GM10248 (cell line): Measurements from ENCODE around the gene SFSWAP.
A peak's percentile ranks its signal among the peaks of the same experiment; 100 is the strongest.

ENCODE experiments used
- CTCF ChIA-PET: fragments of 300-600 bp; sonication (Branson Sonifier 250); formaldehyde crosslinking; extraction: SDS; loops from one replicate; lab custom pipeline; 2021; ENCODE audit warnings: antibody characterized with exemption; lab: Yijun Ruan, JAX
- POLR2A ChIA-PET: fragments of 350-650 bp; sonication (Branson Sonifier 250); formaldehyde crosslinking; extraction: SDS; loops from one replicate; lab custom pipeline; 2020; ENCODE audit warnings: antibody characterized with exemption; lab: Yijun Ruan, JAX
- DNase-seq: peaks from one replicate; pipeline ENCODE4 v3.0.0; 2012; ENCODE audit errors: extremely low spot score
- CTCF ChIP-seq: IDR thresholded peaks from 2 replicates; pipeline ENCODE4 v1.5.1; 2012; ENCODE audit warnings: mild to moderate bottlenecking, low read depth; ENCODE audit errors: extremely low read depth, missing control alignments, control extremely low read depth

SFSWAP gene

GRCh38 chr12:131755305-131756113, 44.6 kb downstream of the SFSWAP start:
- peak; percentile 23 for TF ChIP-seq CTCF
- CTCF ChIA-PET: interaction anchor here (0.8 to 1.5 kb wide), 9 partner anchors 9 to 117 kb away, joined by 3 to 12 read pairs (median 3); no protein-coding TSS in a partner anchor
- peak; percentile 53 for DNase-seq
- POLR2A ChIA-PET: interaction anchor here (0.6 kb wide), 1 partner anchor 20 kb away, joined by 3 read pairs; no protein-coding TSS in a partner anchor

GRCh38 chr12:131756441-131756840, 45.6 kb downstream of the SFSWAP start:
- no peak for TF ChIP-seq CTCF
- CTCF ChIA-PET: interaction anchor here (1.1 kb wide), 1 partner anchor 10 kb away, joined by 3 read pairs; no protein-coding TSS in a partner anchor
- POLR2A ChIA-PET: no interaction called here
- DNase-seq: no peak

- no peak for TF ChIP-seq CTCF
- ChIA-PET POLR2A (no interaction called here), CTCF (interaction anchor here (1.1 kb wide), 1 partner anchor 9 kb away, joined by 3 read pairs; no protein-coding TSS in a partner anchor)
- DNase-seq: no peak
These were observed 46.2 kb downstream of the SFSWAP start for GRCh38 chr12:131757111-131757510.

- no peak for DNase-seq
- TF ChIP-seq CTCF: no peak
- ChIA-PET POLR2A (no interaction called here), CTCF (interaction anchor here (0.9 kb wide), 1 partner anchor 73 kb away, joined by 3 read pairs; no protein-coding TSS in a partner anchor)
These were observed 47.3 kb downstream of the SFSWAP start for GRCh38 chr12:131758016-131758739.

GRCh38 chr12:131759176-131759575, 48.3 kb downstream of the SFSWAP start:
- POLR2A ChIA-PET: no interaction called here

More at GRCh38 chr12:131759176-131759575, 48.3 kb downstream of the SFSWAP start:
- DNase-seq: no peak
- TF ChIP-seq CTCF: no peak
- CTCF ChIA-PET: interaction anchor here (0.9 kb wide), 1 partner anchor 72 kb away, joined by 3 read pairs; no protein-coding TSS in a partner anchor
